NCI-H446 (cell line): ENCODE measurements around the gene NOL7.

Experiments
- DNase-seq, 2 experiments: peaks; one replicate each; lab custom pipeline; 2025; lab: John Stamatoyannopoulos, UW

The NOL7 gene

DNA sequence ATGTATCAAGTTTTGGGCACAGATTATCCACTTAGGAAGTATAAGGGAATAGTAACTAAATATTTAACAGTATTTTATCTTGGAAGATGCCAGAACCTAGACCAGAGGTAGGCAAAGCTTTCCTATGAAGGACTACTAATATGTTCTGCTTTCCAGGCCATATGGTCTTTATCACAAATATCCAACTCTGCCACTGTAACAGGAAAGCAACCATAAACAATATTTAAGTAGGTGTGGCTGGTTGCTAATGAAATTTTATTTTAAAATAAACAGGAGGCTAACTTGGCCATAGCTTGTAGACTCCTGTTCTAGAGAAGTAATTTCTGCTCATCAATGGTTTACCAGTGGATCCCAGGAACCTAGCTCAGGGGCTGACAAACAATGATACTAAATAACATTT lies 39.4 kb downstream of the NOL7 start:
- DNase-seq: no peak

DNA sequence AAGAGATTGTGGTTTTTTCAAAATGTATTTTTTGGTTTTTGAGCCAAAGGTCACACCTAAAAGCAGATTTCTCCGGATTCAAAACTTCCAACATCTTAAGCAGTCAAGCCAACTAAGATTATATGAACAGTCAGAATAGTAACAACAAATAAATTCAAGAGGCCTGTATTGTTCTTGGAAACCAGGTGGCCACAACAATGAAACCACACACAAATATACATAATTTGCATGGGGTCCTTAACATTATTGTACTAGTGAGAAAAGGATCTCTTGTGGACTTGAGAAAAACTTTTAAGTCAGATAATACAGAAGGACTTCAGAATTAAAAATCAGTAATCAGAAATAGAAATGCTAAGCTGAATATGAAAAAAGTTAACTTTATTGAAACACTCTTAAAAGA lies 40.6 kb downstream of the NOL7 start:
- DNase-seq: no peak

DNA sequence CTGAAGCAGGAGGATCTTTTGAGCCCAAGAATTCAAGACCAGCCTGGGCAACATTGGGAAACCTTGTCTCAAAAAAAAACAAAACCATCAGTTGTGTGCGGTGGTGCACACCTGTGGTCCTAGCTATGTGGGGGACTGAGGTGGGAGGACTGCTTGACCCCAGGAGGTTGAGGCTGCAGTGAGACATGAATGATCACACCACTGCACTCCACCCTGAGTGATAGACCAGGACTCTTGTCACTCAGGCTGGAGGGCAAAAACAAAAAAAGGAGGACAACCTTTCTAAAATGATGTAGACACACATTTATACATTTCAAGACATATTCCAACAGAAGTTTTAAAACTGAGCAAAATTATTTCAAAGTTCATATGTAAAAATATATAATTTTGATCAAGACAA lies 45.1 kb downstream of the NOL7 start:
- no peak for DNase-seq

DNA sequence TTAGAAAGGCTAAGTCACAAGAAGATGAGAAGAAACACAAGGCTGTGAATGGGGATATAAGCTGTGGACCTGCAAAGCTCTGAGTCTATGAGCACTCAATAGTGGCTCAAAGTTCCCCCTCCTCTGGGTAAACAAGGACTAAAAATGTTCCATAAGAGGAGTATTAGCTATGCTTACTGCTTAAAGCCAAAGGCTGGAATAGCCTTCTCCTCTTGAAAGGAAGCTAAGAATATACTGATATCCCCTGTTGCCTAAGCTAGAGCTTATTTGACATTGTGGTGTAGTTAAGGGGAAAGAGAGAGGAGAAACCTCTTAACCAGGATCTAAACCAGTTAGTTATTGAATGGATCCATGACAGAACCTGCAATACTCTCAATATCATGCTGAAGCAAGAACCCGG lies 45.8 kb downstream of the NOL7 start:
- DNase-seq: no peak

DNA sequence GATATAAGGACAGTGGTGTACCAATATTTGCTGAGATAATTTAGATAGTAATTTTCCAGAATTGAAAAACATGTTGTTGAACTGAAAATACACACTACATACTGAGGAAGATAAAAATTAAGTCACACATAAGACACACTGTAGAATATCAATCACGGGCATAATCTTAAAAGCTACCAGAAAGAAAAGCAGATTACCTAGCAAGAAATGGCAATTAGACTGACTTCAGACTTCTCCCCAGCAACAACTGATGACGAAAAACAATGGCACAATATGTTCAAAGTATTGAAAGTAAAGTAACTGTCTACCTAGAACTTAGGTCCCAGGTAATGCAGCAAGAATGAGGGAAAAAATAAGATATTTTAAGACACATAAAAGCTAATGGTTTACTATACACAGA lies 46.5 kb downstream of the NOL7 start:
- DNase-seq: no peak

DNA sequence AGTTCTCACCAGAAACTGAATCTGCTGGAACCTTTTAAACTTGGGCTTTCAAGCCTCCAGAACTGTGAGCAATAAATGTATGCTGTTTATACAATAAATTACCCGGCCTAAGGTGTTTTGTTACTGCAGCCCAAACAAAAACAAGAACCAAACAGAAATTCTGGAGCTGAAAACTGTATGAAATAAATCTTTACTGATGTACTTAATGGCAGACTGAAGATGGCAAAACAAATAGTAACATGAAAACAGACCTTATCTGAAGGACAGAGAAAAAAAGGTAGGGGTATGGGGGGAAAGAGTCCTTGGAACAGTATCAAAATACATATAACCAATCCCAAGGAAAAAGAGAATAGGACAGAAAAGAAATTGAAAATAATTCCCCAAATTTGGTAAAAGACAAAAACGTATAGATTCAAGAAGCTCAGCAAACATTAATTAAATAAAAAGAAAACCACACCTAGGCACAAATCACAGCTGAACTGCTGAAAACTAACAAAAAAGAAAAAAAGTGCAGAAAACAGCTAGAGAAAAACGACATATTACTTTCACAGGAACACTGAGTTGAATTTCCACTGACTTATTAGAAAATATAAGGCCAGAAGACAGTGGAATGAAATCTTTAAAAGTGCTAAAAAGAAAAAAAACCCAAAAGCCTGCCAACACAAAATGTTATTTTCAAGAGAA lies 47.7 kb downstream of the NOL7 start:
- DNase-seq: no peak

DNA sequence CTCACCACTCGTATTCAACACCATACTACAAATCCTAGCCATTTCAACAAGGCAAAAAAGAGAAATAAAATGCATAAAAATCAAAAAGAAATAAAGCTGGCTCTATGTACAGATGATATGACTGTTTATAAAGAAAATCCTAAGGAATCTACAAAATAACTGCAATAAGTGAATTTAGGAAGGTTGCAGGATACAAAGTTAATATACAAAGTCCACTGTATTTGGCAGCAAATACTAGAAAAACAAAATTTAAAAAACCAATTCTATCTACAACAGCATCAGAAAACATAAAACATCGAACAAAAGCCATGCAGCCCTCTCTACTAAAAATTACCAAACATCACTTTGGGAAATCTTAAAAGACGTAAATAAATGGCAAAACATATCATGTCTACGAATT lies 48.9 kb downstream of the NOL7 start:
- DNase-seq: no peak

DNA sequence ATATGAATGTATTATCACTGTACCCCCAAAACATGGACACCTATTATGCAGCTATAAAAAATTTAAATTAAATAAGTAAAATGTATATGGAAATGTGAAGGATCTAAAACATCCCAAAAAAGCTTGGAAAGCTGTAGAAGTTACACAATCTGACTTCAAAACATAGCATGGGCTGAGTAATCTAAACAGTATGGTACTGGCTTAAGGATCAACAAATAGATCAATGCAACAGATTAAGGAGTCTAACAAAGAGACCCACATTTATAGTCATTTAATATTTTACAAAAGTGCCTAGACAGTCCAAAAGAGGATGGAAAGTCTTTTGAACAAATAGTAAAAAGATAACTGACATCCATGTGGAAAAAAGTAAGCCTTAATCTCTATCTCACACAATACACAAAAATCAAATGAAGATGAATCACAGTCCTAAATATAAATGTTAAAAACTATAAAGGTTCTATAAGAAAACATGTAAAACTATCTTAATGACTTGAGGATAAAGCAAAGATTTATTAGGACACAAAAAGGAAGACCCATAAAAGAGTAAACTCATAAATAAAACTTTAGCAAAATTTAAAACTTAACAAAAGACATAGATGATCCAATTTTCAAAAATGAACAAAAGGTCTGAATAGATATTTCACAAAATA lies 49.7 kb downstream of the NOL7 start:
- no peak for DNase-seq

DNA sequence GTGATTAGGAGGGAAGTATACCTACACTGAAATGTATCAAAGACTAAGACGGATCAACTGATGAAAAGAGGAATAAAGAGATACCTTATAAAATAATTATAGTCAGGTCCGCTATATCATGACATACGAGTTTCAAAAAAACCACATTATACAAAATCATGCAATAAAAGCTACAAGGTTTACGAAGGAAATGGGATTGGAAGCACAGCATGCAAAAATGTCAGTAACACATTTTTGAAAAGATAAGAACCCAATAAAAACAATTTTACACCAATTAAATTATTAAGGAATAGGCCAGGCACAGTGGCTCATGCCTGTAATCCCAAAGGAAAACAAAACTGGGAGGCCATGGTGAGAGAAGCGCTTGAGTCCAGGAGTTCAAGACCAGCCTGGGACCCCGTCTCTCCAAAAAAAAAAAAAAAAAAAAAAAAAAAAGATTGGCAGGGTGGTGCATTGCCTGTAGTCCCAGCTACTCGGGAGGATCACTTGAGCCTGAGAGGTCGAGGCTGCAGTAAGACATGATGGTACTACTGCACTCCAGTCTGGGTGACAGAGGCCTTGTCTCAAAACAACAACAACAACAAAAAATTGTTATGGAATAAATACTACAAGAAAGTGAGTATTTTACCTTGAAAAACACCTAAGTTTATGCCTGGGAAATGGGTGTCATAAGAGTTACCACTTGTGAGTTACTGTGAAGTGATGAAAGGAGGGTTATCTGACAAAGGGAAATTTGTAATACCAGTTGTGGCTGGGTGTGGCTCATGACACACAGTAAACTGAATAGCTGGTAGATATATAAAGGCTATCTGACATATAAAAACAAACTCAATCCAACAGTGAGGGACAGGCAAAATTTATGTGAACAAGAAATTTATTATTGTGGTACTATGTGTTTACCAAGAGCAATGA lies 51.3 kb downstream of the NOL7 start:
- no peak for DNase-seq

DNA sequence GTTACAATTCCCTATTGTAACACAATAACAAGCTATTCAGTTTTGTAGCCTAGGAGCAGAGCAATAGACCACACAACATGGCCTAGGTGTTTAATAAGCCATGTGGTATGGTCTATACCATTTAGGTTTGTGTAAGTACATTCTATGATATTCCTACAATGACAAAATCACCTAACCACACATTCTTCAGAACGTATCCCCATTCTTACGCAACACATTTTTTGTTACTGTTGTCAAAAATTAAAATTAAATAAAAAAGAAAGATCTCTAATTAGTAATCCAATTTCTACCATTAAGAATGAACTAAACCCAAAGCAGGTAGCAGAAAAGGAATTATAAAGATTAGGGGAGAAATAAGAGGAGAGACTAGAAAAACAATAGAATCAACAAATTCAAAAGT lies 52.5 kb downstream of the NOL7 start:
- DNase-seq: no peak

DNA sequence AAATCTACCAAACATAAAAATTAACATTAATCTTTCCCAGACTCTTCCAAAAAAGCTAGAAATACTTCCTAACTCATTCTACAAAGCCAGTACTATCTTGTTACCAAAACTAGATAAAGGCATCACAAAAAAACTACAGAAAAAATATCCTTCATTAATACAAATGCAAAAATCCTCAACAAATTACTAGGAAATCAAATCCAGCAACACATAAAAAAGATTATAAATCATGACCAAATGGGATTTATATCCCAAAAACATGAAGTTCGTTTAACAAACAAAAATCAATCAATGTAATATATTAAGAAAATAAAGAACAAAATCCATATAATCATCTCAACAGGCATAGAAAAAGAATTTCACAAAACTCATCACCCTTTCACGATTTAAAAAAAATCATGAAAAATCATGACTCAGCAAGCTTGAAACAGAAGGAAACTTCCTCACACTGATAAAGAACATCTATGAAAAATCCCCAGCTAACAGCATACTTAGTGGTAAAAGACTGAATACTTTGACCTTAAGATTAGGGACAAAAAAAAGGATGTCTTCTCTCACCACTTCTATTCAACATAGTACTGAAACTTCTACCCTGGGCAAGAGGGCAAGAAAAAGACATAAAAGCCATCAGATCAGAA lies 53.3 kb downstream of the NOL7 start:
- DNase-seq: no peak

DNA sequence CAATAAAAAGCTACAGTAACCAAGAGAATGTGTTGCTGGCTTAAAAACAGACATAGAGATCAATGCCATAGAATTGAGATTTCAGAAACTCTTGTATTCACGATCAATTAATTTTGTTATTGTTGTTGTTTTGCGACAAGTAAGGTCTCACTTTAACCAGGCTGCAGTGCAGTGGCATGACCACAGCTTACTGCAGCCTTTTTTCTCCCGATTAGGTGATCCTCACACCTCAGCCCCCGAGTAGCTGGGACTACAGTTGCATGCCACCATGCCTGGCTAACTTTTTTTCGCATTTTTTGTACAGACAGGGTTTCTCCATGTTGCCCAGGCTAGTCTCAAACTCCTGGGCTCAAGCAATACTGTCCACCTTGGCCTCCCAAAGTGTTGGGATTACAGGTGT lies 54.3 kb downstream of the NOL7 start:
- no peak for DNase-seq
